Hepatic stellate cell (primary cell): Measurements from ENCODE around the gene TLR1.
"Not testable (repeated sequence)": the region's sequence is repeated elsewhere in the genome, so short reads cannot be mapped to it uniquely, and the experiment has no call there.

Experiments
- DNase-seq: peaks from one replicate; pipeline ENCODE4 v3.0.0; 2011; ENCODE audit warnings: low spot score

The TLR1 gene

GRCh38 chr4:38806251-38806650, 1.7 kb upstream of the TLR1 start:
- DNase-seq = not testable (repeated sequence)

- no peak for DNase-seq
These were observed 1.0 kb upstream of the TLR1 start for GRCh38 chr4:38805530-38806145.

GRCh38 chr4:38803833-38804653, 548 bp downstream of the TLR1 start:
- DNase-seq = no peak

- no peak for DNase-seq
These were observed 1.8 kb downstream of the TLR1 start for GRCh38 chr4:38802561-38803355.

GRCh38 chr4:38800961-38801450, 3.6 kb downstream of the TLR1 start:
- DNase-seq = no peak

GRCh38 chr4:38800366-38800765, 4.2 kb downstream of the TLR1 start:
- no peak for DNase-seq

- no peak for DNase-seq
These were observed 9.5 kb downstream of the TLR1 start for GRCh38 chr4:38795087-38795486.

GRCh38 chr4:38794051-38794450, 10.5 kb downstream of the TLR1 start:
- no peak for DNase-seq

GRCh38 chr4:38791010-38791409, 13.6 kb downstream of the TLR1 start:
- DNase-seq = no peak

GRCh38 chr4:38788317-38788716, 16.3 kb downstream of the TLR1 start:
- no peak for DNase-seq

GRCh38 chr4:38787693-38788092, 16.9 kb downstream of the TLR1 start:
- DNase-seq = no peak

- no peak for DNase-seq
These were observed 18.6 kb downstream of the TLR1 start for GRCh38 chr4:38785901-38786402.

GRCh38 chr4:38785041-38785790, 19.4 kb downstream of the TLR1 start:
- DNase-seq = no peak

- no peak for DNase-seq
These were observed 20.4 kb downstream of the TLR1 start for GRCh38 chr4:38784141-38784540.

GRCh38 chr4:38783109-38783460, 21.5 kb downstream of the TLR1 start:
- no peak for DNase-seq

GRCh38 chr4:38782452-38783108, 22.0 kb downstream of the TLR1 start, which contains the start of gene TLR10:
Gene TLR10 (minus strand): TSS chr4:38782990. CDS start chr4:38775590, 7,400 bp downstream.
- DNase-seq = peak; percentile 12

GRCh38 chr4:38781854-38782261, 22.7 kb downstream of the TLR1 start:
- DNase-seq = no peak

- no peak for DNase-seq
These were observed 23.6 kb downstream of the TLR1 start for GRCh38 chr4:38780833-38781484.

- DNase-seq = no peak
These were observed 24.8 kb downstream of the TLR1 start for GRCh38 chr4:38779790-38780189.

- not testable (repeated sequence) for DNase-seq
These were observed 26.7 kb downstream of the TLR1 start for GRCh38 chr4:38777925-38778324.

GRCh38 chr4:38775326-38775725, 29.3 kb downstream of the TLR1 start:
- DNase-seq = no peak
